Measurements from ENCODE around the gene SULT4A1. TPM values are rescaled to one million over a fixed set of nuclear protein-coding genes. Genes with fewer than 3 reads are reported as not detected.

Gene SULT4A1
- total RNA-seq, 2 donors from 2014 or later: not detected

GRCh38 chr22:43823911-43824665, 38.2 kb downstream of the SULT4A1 start:
- Histone ChIP-seq H3K4me3 (no peak overlapping the region), H3K9me3 (no peaks in the 10 kb centered on the region), H3K27me3 (replicated peaks; ENCODE audit: insufficient read depth) (no peaks in the 10 kb centered on the region), H3K4me1 (ENCODE audit: control insufficient read depth in 1 of 2, low read depth in 2 of 2) (peaks cover 0 to 12% of the 10 kb centered on the region in 2 donors), H3K36me3 (no peaks in the 10 kb centered on the region), H3K27ac (no peak overlapping the region)
- no peak for DNase-seq (ENCODE audit: low spot score)
- TF ChIP-seq CTCF (IDR thresholded peaks at IDR 0.05): no peak
- no peak for ATAC-seq (ENCODE audit: insufficient number of reproducible peaks, low FRiP score, low read depth)

- no peaks in the 10 kb centered on the region for H3K27me3 ChIP-seq (replicated peaks; ENCODE audit: insufficient read depth)
- H3K27ac ChIP-seq: no peak overlapping the region
- ATAC-seq (ENCODE audit: insufficient number of reproducible peaks, low FRiP score, low read depth) (no peak), DNase-seq (ENCODE audit: low spot score) (no peak)
- H3K9me3 ChIP-seq: no peaks in the 10 kb centered on the region
- no peak overlapping the region for H3K4me3 ChIP-seq
- peaks cover 0 to 7% of the 10 kb centered on the region in 2 donors for H3K4me1 ChIP-seq (ENCODE audit: control insufficient read depth in 1 of 2, low read depth in 2 of 2)
- H3K36me3 ChIP-seq: no peaks in the 10 kb centered on the region
- TF ChIP-seq CTCF (IDR thresholded peaks at IDR 0.05): no peak
Measured at GRCh38 chr22:43823353-43823908, 38.9 kb downstream of the SULT4A1 start.

- H3K27ac ChIP-seq: no peak overlapping the region
- no peak overlapping the region for H3K4me3 ChIP-seq
- no peak for TF ChIP-seq CTCF (IDR thresholded peaks at IDR 0.05)
- H3K9me3 ChIP-seq: no peaks in the 10 kb centered on the region
- H3K36me3 ChIP-seq: no peaks in the 10 kb centered on the region
- no peak for ATAC-seq (ENCODE audit: insufficient number of reproducible peaks, low FRiP score, low read depth)
- peaks cover 0 to 2% of the 10 kb centered on the region in 2 donors for H3K4me1 ChIP-seq (ENCODE audit: control insufficient read depth in 1 of 2, low read depth in 2 of 2)
- no peaks in the 10 kb centered on the region for H3K27me3 ChIP-seq (replicated peaks; ENCODE audit: insufficient read depth)
- no peak for DNase-seq (ENCODE audit: low spot score)
Measured at GRCh38 chr22:43821606-43822425, 40.5 kb downstream of the SULT4A1 start.

GRCh38 chr22:43820651-43821305, 41.5 kb downstream of the SULT4A1 start:
- no peaks in the 10 kb centered on the region for H3K9me3 ChIP-seq
- TF ChIP-seq CTCF (IDR thresholded peaks at IDR 0.05): no peak
- DNase-seq (ENCODE audit: low spot score) (no peak), ATAC-seq (ENCODE audit: insufficient number of reproducible peaks, low FRiP score, low read depth) (no peak)
- no peaks in the 10 kb centered on the region for H3K4me1 ChIP-seq (ENCODE audit: control insufficient read depth in 1 of 2, low read depth in 2 of 2)
- H3K4me3 ChIP-seq: no peak overlapping the region
- H3K27ac ChIP-seq: no peak overlapping the region
- no peaks in the 10 kb centered on the region for H3K27me3 ChIP-seq (replicated peaks; ENCODE audit: insufficient read depth)
- H3K36me3 ChIP-seq: no peaks in the 10 kb centered on the region
